Measurements from ENCODE around the gene ANXA3. TPM values are rescaled to one million over a fixed set of nuclear protein-coding genes. Genes with fewer than 3 reads are reported as not detected.

The ANXA3 gene
- polyA plus RNA-seq, 1 donor from 2014 or later, result 0.27 TPM

GRCh38 chr4:78558410-78558809 lies 6.8 kb downstream of the ANXA3 start:
- H2AFZ ChIP-seq (ENCODE audit: low read depth, low read length), result no peak overlapping the region
- H3K9me3 ChIP-seq (ENCODE audit: low read length), result no peaks in the 10 kb centered on the region
- H3K4me3 ChIP-seq (ENCODE audit: low read length), result no peak overlapping the region
- no peak overlapping the region for H3K9ac ChIP-seq (ENCODE audit: low read length)
- H3K27me3 ChIP-seq (ENCODE audit: insufficient read depth, low read depth, low read length), result no peaks in the 10 kb centered on the region
- TF ChIP-seq SMC3 (conservative IDR thresholded peaks at IDR 0.05; ENCODE audit: poor library complexity), result no peak
- no peak for TF ChIP-seq EP300 (conservative IDR thresholded peaks at IDR 0.05; ENCODE audit: poor library complexity, severe bottlenecking)
- no peak for TF ChIP-seq EZH2 (IDR thresholded peaks at IDR 0.05; ENCODE audit: borderline replicate concordance, insufficient read depth, low read length, poor library complexity, severe bottlenecking)
- no peaks in the 10 kb centered on the region for H3K9me2 ChIP-seq (ENCODE audit: insufficient read depth, low read length)
- no peaks in the 10 kb centered on the region for H3K79me2 ChIP-seq (replicated peaks; ENCODE audit: insufficient read depth, low read length)
- no peak overlapping the region for H3K4me2 ChIP-seq (ENCODE audit: low read length)
- no peak overlapping the region for H3K27ac ChIP-seq (ENCODE audit: low read length)
- no peaks in the 10 kb centered on the region for H3K36me3 ChIP-seq (ENCODE audit: insufficient read depth, low read length)
- no peaks in the 10 kb centered on the region for H3F3A ChIP-seq (ENCODE audit: insufficient read depth, low read length, poor library complexity, severe bottlenecking)
- H4K20me1 ChIP-seq (ENCODE audit: insufficient read depth), result no peaks in the 10 kb centered on the region

- Histone ChIP-seq H4K20me1 (ENCODE audit: insufficient read depth) (no peaks in the 10 kb centered on the region), H3K9me2 (ENCODE audit: insufficient read depth, low read length) (no peaks in the 10 kb centered on the region), H3K4me2 (ENCODE audit: low read length) (no peak overlapping the region), H3K36me3 (ENCODE audit: insufficient read depth, low read length) (no peaks in the 10 kb centered on the region), H3K9ac (ENCODE audit: low read length) (no peak overlapping the region), H3K9me3 (ENCODE audit: low read length) (no peaks in the 10 kb centered on the region), H3K79me2 (replicated peaks; ENCODE audit: insufficient read depth, low read length) (no peaks in the 10 kb centered on the region), H2AFZ (ENCODE audit: low read depth, low read length) (no peak overlapping the region), H3F3A (ENCODE audit: insufficient read depth, low read length, poor library complexity, severe bottlenecking) (no peaks in the 10 kb centered on the region), H3K27me3 (ENCODE audit: insufficient read depth, low read depth, low read length) (no peaks in the 10 kb centered on the region), H3K4me3 (ENCODE audit: low read length) (no peak overlapping the region), H3K27ac (ENCODE audit: low read length) (no peak overlapping the region)
- TF ChIP-seq RAD21 (conservative IDR thresholded peaks at IDR 0.05) (no peak), TAF1 (IDR thresholded peaks at IDR 0.05; ENCODE audit: low read depth) (no peak), EP300 (conservative IDR thresholded peaks at IDR 0.05; ENCODE audit: poor library complexity, severe bottlenecking) (no peak), POLR2AphosphoS5 (IDR thresholded peaks at IDR 0.05) (no peak)
Observed at GRCh38 chr4:78560296-78560963, 8.9 kb downstream of the ANXA3 start.

- Histone ChIP-seq H4K20me1 (ENCODE audit: insufficient read depth) (no peaks in the 10 kb centered on the region), H3K9me2 (ENCODE audit: insufficient read depth, low read length) (no peaks in the 10 kb centered on the region), H3K36me3 (ENCODE audit: insufficient read depth, low read length) (no peaks in the 10 kb centered on the region), H3K79me2 (replicated peaks; ENCODE audit: insufficient read depth, low read length) (no peaks in the 10 kb centered on the region), H2AFZ (ENCODE audit: low read depth, low read length) (no peak overlapping the region), H3K27ac (ENCODE audit: low read length) (no peak overlapping the region), H3F3A (ENCODE audit: insufficient read depth, low read length, poor library complexity, severe bottlenecking) (no peaks in the 10 kb centered on the region), H3K9me3 (ENCODE audit: low read length) (no peaks in the 10 kb centered on the region), H3K27me3 (ENCODE audit: insufficient read depth, low read depth, low read length) (no peaks in the 10 kb centered on the region), H3K4me2 (ENCODE audit: low read length) (no peak overlapping the region), H3K9ac (ENCODE audit: low read length) (no peak overlapping the region), H3K4me3 (ENCODE audit: low read length) (no peak overlapping the region)
- TF ChIP-seq MXI1 (conservative IDR thresholded peaks at IDR 0.05; ENCODE audit: poor library complexity, severe bottlenecking) (no peak), SMC3 (conservative IDR thresholded peaks at IDR 0.05; ENCODE audit: poor library complexity) (no peak), TAF1 (IDR thresholded peaks at IDR 0.05; ENCODE audit: low read depth) (no peak), EP300 (conservative IDR thresholded peaks at IDR 0.05; ENCODE audit: poor library complexity, severe bottlenecking) (no peak), RAD21 (conservative IDR thresholded peaks at IDR 0.05) (no peak), POLR2AphosphoS5 (IDR thresholded peaks at IDR 0.05) (no peak), EZH2 (IDR thresholded peaks at IDR 0.05; ENCODE audit: borderline replicate concordance, insufficient read depth, low read length, poor library complexity, severe bottlenecking) (no peak), REST (IDR thresholded peaks at IDR 0.05; ENCODE audit: borderline replicate concordance) (no peak), CTCF (IDR thresholded peaks at IDR 0.05; ENCODE audit: poor library complexity, severe bottlenecking) (no peak)
Observed at GRCh38 chr4:78561677-78562076, 10.1 kb downstream of the ANXA3 start.

All from neural cell (in vitro differentiated cells).